SU-DHL-6 (cell line): ENCODE data around the gene EXOC2.

Experiments
- EZH2phosphoT487 ChIP-seq: fragments of 200-600 bp; sonication (generic), shearing (Covaris generic); conservative IDR thresholded peaks from 2 replicates; pipeline ENCODE4 v1.6.1; 2018; ENCODE audit warnings: mild to moderate bottlenecking, antibody characterized with exemption, low read length, moderate library complexity, mixed read lengths
- TF ChIP-seq, protein P1 (sequence below): fragments of 200-600 bp; sonication (generic); IDR thresholded peaks from one replicate; pipeline ENCODE4 v1.5.1; 2017; ENCODE audit warnings: antibody characterized with exemption, mild to moderate bottlenecking, low read length, moderate library complexity; ENCODE audit not compliant: insufficient read depth, poor library complexity, severe bottlenecking

DNA sequence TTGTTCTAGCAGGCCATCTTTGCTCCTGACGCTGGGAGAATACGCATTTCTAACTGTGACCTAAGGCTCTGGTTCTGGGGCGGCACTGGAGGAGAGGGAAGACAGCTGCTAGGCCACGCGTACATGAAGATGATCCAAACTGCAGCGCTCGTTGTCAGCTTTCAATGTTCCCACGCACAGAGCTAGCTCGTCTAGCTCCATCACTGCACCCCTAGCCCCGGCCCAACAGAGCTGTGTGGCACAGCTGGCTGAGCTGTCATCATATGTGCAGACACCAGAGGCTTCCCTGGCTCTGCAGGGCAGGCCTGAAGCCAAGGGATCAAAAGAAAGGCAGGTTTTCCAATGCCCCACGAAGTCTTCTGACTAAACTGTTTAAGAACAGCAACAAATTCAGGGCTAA lies 176.7 kb downstream of the EXOC2 start:
- TF ChIP-seq, protein P1, sequence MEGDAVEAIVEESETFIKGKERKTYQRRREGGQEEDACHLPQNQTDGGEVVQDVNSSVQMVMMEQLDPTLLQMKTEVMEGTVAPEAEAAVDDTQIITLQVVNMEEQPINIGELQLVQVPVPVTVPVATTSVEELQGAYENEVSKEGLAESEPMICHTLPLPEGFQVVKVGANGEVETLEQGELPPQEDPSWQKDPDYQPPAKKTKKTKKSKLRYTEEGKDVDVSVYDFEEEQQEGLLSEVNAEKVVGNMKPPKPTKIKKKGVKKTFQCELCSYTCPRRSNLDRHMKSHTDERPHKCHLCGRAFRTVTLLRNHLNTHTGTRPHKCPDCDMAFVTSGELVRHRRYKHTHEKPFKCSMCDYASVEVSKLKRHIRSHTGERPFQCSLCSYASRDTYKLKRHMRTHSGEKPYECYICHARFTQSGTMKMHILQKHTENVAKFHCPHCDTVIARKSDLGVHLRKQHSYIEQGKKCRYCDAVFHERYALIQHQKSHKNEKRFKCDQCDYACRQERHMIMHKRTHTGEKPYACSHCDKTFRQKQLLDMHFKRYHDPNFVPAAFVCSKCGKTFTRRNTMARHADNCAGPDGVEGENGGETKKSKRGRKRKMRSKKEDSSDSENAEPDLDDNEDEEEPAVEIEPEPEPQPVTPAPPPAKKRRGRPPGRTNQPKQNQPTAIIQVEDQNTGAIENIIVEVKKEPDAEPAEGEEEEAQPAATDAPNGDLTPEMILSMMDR: no peak
- TF ChIP-seq EZH2phosphoT487: no peak
